ENCODE measurements around the gene MRPL36. TPM values are rescaled to one million over a fixed set of nuclear protein-coding genes. Genes with fewer than 3 reads are reported as not detected.

The MRPL36 gene
- total and polyA plus RNA-seq, 2 experiments from 2014 or later: 47.5 to 149 TPM

DNA sequence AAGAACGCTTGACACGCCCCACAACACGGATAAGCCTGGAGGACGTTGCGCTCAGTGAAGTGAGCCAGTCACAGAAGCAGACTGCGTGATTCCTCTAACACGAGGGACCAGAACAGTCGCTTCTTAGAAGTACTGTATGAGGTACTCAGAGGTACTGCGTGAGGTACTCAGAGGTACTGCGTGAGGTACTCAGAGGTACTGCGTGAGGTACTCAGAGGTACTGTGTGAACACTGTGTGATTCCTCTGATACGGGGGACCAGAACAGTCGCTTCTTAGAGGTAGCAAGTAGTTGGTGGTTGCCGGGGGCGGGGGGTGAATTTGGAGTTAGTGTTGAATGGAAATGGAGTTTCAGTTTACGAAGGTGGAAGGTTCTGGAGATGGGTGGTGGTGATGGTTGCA lies 7.3 kb upstream of the MRPL36 start:
- TF ChIP-seq, protein P1, sequence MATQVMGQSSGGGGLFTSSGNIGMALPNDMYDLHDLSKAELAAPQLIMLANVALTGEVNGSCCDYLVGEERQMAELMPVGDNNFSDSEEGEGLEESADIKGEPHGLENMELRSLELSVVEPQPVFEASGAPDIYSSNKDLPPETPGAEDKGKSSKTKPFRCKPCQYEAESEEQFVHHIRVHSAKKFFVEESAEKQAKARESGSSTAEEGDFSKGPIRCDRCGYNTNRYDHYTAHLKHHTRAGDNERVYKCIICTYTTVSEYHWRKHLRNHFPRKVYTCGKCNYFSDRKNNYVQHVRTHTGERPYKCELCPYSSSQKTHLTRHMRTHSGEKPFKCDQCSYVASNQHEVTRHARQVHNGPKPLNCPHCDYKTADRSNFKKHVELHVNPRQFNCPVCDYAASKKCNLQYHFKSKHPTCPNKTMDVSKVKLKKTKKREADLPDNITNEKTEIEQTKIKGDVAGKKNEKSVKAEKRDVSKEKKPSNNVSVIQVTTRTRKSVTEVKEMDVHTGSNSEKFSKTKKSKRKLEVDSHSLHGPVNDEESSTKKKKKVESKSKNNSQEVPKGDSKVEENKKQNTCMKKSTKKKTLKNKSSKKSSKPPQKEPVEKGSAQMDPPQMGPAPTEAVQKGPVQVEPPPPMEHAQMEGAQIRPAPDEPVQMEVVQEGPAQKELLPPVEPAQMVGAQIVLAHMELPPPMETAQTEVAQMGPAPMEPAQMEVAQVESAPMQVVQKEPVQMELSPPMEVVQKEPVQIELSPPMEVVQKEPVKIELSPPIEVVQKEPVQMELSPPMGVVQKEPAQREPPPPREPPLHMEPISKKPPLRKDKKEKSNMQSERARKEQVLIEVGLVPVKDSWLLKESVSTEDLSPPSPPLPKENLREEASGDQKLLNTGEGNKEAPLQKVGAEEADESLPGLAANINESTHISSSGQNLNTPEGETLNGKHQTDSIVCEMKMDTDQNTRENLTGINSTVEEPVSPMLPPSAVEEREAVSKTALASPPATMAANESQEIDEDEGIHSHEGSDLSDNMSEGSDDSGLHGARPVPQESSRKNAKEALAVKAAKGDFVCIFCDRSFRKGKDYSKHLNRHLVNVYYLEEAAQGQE (IDR thresholded peaks at IDR 0.05; ENCODE audit: unreplicated experiment): no peak
- H3K4me2 ChIP-seq: no peak overlapping the region
- no peaks in the 10 kb centered on the region for H3K27me3 ChIP-seq (ENCODE audit: insufficient read depth)
- peaks cover 6% of the 10 kb centered on the region for H3K4me1 ChIP-seq (ENCODE audit: insufficient read depth)
- H3K36me3 Mint-ChIP-seq (ENCODE audit: low read depth): peaks cover 94% of the 10 kb centered on the region
- peaks cover 39% of the 10 kb centered on the region for H3K36me3 ChIP-seq (ENCODE audit: insufficient read depth)
- peaks cover 15% of the 10 kb centered on the region for H3K4me1 Mint-ChIP-seq
- H3K79me2 ChIP-seq (replicated peaks; ENCODE audit: insufficient read depth): peaks cover 100% of the 10 kb centered on the region
- peak overlapping the region; percentile 86 for H3K27ac Mint-ChIP-seq
- peaks cover 2% of the 10 kb centered on the region for H3K27me3 Mint-ChIP-seq (ENCODE audit: insufficient read depth, low read depth, poor library complexity)
- H3K9me3 Mint-ChIP-seq: no peaks in the 10 kb centered on the region; the same call in 2 of the 3 replicates
- H3K4me3 Mint-ChIP-seq: no peak overlapping the region
- no peak overlapping the region for H3K4me3 ChIP-seq
- no peak overlapping the region for H2AFZ ChIP-seq
- H3K27ac ChIP-seq (ENCODE audit: low read depth): no peak overlapping the region
- H3F3A ChIP-seq (replicated peaks; ENCODE audit: low read depth): no peaks in the 10 kb centered on the region
- DNase-seq (ENCODE audit: low spot score) (no peak), ATAC-seq (no peak)
- H3K9me2 ChIP-seq (ENCODE audit: insufficient read depth): no peaks in the 10 kb centered on the region
- H4K20me1 ChIP-seq (replicated peaks; ENCODE audit: insufficient read depth): peaks cover 49% of the 10 kb centered on the region

DNA sequence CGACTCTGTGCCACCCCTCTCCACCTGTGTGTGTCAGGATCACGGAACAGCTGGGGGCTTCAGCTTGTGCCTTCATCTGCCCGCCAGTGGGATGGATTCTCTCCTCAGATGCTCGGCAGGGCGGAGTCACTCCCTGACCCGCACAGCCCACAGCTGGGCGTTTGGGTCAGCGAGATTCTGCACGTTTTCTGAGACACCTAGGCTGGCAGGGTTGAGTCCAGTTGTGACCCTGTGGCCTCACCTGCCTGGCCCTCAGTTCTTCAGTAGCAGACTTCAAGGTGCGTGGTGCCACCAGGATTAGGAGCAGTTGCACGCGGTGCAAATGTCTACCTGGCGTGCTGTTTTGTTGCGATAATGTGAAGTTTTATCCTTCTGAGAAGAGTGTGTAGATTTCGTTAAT lies 6.6 kb upstream of the MRPL36 start:
- no peak overlapping the region for H3K4me2 ChIP-seq
- Mint-ChIP-seq H3K4me3 (no peak overlapping the region), H3K27ac (no peak overlapping the region), H3K27me3 (ENCODE audit: insufficient read depth, low read depth, poor library complexity) (peaks cover 2% of the 10 kb centered on the region), H3K9me3 (no peaks in the 10 kb centered on the region; the same call in 2 of the 3 replicates), H3K4me1 (peaks cover 16% of the 10 kb centered on the region), H3K36me3 (ENCODE audit: low read depth) (peaks cover 90% of the 10 kb centered on the region)
- ATAC-seq: no peak
- H3K9me2 ChIP-seq (ENCODE audit: insufficient read depth): no peaks in the 10 kb centered on the region
- peaks cover 45% of the 10 kb centered on the region for H4K20me1 ChIP-seq (replicated peaks; ENCODE audit: insufficient read depth)
- H2AFZ ChIP-seq: no peak overlapping the region
- DNase-seq (ENCODE audit: low spot score): no peak
- H3K4me3 ChIP-seq: no peak overlapping the region
- peaks cover 97% of the 10 kb centered on the region for H3K79me2 ChIP-seq (replicated peaks; ENCODE audit: insufficient read depth)
- H3K27ac ChIP-seq (ENCODE audit: low read depth): no peak overlapping the region
- peaks cover 34% of the 10 kb centered on the region for H3K36me3 ChIP-seq (ENCODE audit: insufficient read depth)
- no peaks in the 10 kb centered on the region for H3F3A ChIP-seq (replicated peaks; ENCODE audit: low read depth)
- H3K27me3 ChIP-seq (ENCODE audit: insufficient read depth): no peaks in the 10 kb centered on the region
- peaks cover 7% of the 10 kb centered on the region for H3K4me1 ChIP-seq (ENCODE audit: insufficient read depth)
- TF ChIP-seq CTCF (conservative IDR thresholded peaks at IDR 0.05; ENCODE audit: low read depth in 2 of 2): no peak
- no peak for TF ChIP-seq ZNF114 (CRISPR knock-in tag; IDR thresholded peaks at IDR 0.05)
- no peak for TF ChIP-seq STAT1 (IDR thresholded peaks at IDR 0.05; ENCODE audit: unreplicated experiment)
- TF ChIP-seq, protein P2, sequence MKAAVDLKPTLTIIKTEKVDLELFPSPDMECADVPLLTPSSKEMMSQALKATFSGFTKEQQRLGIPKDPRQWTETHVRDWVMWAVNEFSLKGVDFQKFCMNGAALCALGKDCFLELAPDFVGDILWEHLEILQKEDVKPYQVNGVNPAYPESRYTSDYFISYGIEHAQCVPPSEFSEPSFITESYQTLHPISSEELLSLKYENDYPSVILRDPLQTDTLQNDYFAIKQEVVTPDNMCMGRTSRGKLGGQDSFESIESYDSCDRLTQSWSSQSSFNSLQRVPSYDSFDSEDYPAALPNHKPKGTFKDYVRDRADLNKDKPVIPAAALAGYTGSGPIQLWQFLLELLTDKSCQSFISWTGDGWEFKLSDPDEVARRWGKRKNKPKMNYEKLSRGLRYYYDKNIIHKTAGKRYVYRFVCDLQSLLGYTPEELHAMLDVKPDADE (IDR thresholded peaks at IDR 0.05): no peak
- TF ChIP-seq NANOG (IDR thresholded peaks at IDR 0.05; ENCODE audit: borderline replicate concordance): no peak
- TF ChIP-seq, protein P1 (IDR thresholded peaks at IDR 0.05; ENCODE audit: unreplicated experiment): no peak
- no peak for TF ChIP-seq CREB1 (CRISPR knock-in tag; IDR thresholded peaks at IDR 0.05; ENCODE audit: low read depth)
- TF ChIP-seq POLR2AphosphoS5 (IDR thresholded peaks at IDR 0.05; ENCODE audit: low read depth): no peak
- no peak for TF ChIP-seq ZNF331 (CRISPR knock-in tag; IDR thresholded peaks at IDR 0.05; ENCODE audit: low read depth)
- TF ChIP-seq EZH2 (IDR thresholded peaks at IDR 0.05; ENCODE audit: low read depth, unreplicated experiment): no peak

All from GM23338 (cell line).